Measurements from ENCODE around the gene CLCN6.

GRCh38 chr1:11787251-11787803, 18.7 kb upstream of the CLCN6 start:
- TF ChIP-seq POLR2AphosphoS5 (IDR thresholded peaks at IDR 0.05; ENCODE audit: low read depth, low read length) (no peak), SPI1 (IDR thresholded peaks at IDR 0.05; ENCODE audit: low read depth, low read length) (no peak), POLR2A (IDR thresholded peaks at IDR 0.05; ENCODE audit: low read depth, low read length) (no peak), TAF1 (IDR thresholded peaks at IDR 0.05; ENCODE audit: low read depth, low read length) (no peak)
